GM18511 (cell line): ENCODE measurements around the gene SCUBE1.

Experiments used
- ATAC-seq: cut with Tn5 transposase; IDR thresholded peaks from one replicate; pipeline ENCODE4 v1.9.1; 2021; ENCODE audit warnings: mild to moderate bottlenecking, moderate library complexity; ENCODE audit not compliant: unreplicated experiment

The SCUBE1 gene

DNA sequence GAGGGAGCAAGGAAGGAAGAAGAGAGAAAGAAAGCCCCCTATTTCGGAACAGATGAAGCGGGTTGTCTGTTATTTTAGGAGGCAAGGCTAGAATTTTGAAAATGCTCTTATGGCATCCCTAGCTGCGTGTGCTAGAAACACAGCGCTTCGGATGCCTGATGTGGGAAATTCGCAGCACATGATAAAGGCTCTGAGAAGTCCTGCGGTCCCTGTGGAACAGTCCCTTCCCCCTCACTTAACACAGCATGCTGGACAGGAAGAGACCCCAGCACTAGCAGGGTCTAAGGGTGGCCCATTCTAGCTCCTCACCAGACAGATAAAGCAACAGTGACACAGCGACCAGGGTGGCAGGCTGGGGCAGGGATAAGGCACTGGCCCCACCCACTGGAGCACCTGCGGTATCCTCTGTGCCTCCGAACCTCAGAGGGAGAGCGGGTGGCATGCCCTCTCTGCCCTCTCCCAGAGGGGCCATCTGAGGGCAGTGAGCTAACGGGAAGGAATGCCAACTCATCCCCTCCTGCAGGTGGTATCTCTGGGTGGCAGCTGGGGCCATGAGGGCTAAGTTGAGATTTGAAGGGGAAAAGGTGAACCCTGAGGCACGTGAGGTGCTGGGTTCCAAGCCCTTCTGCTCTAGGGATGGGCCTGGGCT, 75.7 kb downstream of the SCUBE1 start:
- ATAC-seq: no peak

DNA sequence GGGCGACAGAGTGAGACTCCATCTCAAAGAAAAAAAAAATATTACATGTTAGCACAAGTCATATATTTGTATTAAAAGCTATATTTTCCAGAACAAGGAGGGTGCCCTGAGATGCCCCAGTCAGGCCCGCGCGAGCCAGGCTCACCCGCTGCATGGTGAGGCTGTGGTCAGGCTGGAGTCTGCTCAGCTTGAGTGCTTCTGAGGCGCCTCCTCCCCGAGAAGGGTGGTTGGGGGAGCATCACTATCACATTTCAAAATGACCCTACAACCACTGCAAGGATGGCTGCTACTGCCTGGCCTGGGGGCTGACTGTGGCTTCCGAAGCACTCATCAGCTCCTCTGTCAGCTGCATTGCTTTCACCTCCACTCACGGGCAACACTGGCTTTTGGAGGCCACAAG, 77.1 kb downstream of the SCUBE1 start:
- ATAC-seq: no peak

DNA sequence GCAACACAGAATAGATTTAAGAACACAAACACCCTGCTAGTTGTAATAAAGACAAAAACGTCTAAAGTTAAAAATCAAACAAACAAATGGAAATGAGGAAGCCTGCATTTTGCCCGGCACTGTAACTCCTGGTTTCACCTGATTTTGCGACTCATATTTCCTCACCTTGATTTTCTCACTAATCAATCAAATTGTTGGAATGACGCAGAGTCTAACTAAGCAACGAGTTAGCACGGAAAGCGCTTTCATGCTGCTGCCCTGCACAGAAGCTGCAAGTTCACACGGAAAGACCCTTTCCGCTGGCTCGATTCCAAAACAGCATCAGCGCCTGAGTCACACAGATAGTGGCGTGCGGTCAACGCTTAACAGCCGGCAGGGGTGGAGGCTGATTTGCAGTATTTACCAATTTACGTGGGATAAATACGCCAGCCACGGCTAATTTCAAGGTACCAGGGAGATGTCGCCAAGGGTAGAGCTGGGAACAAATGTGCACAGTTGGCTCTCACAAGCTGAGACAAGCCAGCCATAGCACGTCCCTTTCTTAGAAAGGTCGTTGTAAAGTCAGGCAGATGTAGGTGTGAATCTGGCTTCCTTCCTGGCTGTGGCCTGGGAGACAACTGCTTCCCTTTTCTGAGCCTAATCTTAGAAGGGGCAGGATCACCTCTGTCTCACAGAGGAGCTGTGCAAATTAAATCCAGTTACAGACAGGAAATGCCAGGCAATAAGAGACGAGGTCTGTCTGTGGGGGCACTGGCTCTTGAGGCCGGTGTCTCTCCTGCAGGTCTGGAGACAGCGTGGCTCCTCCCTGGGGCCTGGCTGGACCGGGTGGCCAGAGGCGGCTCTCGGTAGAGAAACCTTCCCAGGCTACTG, 79.3 kb downstream of the SCUBE1 start:
- peak; percentile 86 for ATAC-seq

DNA sequence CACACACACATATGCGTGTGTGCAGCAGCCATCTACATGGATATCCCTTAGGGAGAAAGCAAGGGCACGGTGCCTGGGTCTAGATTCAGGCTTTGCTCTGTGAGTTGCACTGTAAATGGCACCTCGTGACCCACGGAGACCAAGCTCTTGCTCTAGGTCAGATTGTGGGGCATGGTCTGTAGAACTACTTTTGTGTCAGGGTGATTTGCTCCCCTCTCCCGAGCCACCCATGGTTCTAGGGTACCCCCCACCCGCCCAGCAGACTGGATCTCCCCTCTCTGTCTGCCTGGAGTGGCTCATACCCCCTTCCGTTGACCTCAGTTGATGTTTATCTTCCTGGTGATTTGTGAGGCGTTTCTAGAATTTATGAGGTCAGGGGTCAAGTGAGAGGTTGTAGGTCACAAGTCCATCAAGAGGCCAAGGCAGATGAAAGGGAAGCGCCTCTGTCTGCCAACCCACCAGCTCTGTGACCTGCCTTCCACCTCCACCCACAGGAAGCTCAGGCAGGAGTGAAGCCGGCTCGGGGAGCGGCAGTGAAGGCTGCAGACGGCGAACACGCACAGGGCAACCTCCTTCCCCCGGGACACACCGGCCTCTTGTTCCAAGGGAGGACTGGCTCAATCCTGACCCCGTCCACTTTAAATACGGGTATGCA, 80.1 kb downstream of the SCUBE1 start:
- ATAC-seq: peak; percentile 45

DNA sequence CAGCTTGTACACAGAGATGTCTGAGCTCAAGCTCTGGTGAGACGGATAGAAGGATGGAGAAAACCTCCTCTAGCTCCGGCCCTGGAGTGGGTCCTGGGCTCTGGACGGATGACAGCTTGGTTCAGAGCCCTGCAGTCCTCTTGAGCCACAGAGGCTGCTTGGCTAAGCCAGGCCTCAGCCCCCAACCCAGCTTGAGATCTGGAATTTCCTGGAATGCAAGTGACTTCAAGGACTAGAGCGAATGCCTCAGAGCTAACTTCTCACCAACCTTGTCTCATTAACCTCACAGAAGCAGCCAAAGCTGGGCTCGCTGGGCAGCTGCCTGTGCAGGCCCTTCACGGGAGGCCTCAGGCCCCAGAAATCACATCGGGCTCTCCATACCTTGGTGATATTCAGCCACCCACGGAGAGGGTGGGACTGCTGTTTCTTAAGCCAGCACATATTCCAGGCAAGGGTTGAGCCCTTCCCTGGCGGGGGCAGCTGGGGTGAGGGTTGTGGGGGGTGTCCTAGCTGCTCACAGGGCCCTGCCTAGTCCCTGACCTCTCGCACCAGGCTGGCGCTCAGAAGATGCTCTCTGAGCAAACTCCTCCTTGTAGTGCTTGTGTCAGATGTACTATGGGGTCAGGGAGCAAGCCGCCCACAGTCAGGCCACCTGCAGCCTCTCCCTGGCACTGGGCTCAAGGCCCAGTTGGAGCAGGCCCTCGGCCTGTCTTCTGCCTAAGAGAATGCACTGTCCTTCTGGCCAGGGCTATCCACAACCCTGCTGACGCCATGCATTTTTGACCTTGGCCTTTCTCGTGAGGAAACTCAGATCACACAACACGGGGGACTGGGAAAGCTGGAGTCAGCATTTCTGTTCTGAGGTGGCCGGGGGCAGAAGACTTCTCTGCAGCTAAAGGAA, 82.6 kb downstream of the SCUBE1 start:
- ATAC-seq: no peak

DNA sequence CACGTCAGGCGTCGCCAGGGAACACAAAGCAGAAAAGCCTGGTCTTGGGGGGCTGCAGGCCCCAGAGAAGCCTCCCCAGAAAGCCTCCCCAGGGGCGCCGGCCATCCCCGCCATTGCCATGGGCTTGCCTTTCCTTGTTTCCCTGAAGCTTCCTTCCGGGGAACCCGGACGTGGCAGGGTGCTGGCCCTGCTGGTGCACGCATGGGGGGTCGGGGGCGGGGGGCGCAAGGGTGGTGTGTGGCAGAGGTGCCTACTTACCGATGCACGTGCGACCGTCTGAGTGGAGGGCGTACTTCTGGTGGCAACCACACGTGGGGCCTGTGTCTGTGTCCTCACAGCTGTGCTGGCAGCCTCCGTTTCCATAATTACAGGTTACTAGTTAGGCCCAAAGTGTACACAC, 85.2 kb downstream of the SCUBE1 start:
- no peak for ATAC-seq

DNA sequence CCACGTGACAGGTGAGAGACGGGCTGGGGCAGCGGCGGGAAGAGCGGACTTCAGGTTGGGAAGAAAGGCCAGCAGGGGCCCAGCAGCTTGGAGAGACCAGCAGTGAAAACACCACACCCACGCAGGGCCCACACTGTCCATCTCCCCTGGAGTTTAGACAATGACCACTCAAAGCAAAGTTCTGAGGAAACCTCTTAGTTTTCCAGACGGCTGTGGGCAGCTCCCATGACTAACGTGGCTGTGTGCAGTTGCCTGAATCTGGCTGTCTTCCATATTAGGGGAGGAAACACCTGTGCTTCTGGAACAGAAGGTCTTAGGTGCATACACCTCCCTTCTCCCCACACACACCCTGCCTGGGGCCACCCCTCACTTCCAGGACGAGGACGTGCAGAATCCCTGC, 85.6 kb downstream of the SCUBE1 start:
- ATAC-seq: no peak

DNA sequence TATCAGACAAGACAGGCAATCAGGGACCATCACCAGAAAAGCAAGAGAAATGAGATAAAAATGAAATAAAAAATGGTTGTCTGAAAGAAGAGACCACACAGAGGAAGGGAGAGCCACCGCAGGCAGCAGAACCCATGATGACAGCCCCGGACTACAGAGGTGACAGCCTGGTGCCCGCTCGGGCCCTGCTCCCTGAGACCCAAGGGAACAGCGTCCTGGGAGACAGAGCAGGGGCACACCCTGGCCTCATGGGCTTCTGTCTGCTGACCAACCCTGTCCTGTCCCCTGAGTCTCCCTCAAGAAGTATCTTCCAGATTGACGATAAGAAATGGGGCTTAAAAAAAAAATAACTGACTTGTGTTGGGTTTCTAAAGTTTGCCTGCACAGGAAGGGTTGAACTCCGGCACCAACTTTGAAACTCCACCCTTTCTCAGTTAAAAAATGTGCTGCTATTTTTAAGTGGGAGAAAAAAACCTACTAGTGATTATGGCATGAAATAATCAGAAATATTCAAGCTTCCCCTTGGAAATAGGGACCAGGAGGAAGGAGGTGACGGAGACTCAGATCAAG, 86.1 kb downstream of the SCUBE1 start:
- ATAC-seq: no peak

DNA sequence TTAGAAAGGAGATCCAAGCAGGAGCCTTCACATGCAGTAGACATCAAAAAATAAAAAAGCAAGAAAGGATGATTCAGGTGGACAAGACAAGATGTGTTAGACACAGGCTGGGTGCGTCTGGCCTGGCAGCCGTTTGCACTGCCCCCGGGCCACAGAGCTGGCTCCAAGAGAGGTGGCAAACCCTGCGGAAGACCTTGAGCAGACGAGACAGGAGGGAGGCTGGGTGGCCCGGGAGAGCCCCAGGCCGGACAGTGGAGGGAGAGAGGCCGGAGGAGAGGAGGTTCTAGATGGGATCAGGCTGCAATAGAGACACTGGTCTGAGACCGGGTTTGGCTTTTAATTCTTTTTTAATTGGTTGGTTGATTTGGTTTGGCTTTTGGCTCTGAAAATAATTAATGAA, 86.6 kb downstream of the SCUBE1 start:
- ATAC-seq: no peak

DNA sequence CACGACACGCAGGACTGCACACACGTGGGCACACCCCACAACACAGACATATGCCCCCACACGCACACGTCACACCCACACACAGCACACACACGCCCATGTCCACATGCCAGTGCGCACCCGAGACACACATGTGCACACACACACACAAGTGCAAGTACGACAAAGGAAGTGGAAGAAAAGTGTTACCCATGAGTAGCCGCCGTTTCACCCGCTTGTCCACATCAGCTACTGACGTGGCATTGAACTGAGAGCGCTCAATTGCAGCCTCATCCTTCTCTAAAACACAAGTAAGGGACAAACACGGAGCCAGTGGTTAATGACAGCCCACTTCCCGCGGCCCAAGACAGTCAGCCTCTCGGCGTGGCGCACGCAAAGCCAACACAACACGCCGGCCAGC, 87.9 kb downstream of the SCUBE1 start:
- no peak for ATAC-seq

DNA sequence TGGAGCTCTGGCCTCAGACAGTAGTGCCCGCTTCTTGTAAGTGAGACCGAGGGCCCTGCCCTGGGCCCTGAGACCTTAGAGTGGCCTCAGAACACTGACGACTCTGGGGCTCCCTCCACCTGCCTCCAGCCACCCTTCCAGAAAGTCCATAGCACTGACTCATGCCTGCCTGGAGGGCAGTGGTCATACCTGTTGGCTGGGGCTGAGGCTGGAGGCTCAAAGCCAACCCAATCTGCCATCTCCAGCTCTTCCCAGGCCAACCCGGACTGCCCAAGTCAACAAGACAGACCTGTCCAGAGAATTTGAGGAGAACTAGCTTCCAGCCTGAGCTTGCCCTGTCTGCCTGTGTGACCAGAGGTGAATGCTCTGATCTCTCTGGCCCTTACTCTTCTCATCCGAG, 89.3 kb downstream of the SCUBE1 start:
- ATAC-seq: no peak

DNA sequence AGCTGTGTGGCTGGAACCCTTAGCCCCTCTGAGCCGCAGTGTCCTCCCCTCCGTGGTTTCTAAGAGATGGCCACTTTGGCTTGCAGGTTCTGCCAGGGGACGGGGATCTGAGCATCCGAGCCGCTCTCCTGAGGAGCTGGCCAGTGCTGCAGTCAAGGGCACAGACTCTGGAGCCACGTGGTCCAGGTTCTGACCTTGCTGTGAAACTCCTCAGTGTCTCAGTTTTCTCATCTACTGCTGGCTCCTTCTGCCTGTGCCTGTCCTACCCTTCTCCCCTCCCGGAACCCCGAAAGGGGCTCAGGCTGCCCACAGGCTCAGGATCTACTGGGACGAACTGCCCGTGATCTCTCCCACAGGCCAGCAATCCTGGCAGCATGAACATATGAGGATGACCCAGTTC, 90.9 kb downstream of the SCUBE1 start:
- no peak for ATAC-seq

DNA sequence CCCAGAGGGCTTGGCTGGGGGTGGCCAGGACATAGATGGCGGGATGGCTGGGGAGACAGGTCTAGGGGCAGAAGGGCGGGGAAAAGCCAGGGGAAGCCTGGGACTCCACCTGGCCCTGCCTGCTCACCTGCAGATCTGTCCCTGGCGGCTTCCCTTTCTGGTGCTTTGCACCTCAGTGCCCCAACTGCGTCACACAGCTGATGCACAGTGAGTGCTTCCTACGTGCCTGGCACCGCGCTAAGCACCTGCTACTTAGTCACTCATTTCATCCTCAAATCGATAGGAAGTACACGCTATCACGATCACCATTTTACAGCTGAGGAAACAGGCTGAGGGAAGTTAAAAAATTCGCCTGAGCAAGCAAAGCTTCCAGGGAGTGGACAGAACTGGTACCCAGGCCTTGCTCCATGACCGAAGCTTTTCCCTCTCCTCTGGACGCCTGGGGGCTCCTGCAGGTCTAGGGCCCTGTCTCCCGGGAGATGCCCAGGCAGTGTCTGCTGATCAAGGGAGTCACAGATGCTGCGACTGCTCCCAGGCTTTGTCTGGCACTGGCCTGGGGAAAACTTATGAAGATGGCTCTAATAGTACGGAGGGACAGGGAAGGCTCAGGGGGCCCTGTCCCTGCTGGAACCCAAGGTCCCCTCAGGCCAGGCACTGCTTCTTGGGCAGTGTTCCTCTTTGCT, 93.2 kb downstream of the SCUBE1 start:
- no peak for ATAC-seq

DNA sequence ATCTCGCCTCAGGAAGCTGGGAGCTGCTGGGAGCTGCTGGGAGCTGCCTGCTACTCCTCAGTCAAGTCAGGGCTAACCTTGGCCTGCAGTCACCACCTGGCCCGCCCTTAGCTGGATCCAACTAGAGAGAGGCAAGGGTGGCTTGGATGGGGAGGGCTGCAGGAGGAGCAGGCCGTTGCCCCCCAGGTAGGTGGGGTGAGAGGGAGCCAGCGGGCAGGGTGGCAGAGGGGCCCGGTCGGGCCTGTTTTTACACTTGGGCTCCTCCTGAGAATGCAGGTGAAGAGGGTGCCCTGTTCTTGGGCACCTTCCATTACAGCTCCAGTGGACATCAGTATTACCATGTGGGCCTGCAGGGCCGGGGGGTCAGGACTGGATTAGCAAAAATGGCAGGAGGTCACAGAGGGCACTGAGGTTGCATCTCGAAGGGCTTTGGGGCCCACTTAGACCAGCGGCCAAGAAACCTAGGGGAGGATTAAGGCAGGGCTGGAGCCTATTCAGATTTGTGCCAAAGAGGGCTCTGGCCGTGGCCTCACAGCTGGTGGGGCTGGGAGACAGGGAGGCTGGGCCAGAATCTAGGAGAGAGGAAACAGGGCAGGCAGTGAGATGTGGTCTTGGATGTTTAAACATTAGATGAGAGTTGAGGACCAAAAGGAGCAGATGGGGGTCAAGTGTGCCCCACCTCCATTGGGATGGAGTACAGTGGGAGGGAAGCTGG, 95.5 kb downstream of the SCUBE1 start:
- ATAC-seq: no peak

DNA sequence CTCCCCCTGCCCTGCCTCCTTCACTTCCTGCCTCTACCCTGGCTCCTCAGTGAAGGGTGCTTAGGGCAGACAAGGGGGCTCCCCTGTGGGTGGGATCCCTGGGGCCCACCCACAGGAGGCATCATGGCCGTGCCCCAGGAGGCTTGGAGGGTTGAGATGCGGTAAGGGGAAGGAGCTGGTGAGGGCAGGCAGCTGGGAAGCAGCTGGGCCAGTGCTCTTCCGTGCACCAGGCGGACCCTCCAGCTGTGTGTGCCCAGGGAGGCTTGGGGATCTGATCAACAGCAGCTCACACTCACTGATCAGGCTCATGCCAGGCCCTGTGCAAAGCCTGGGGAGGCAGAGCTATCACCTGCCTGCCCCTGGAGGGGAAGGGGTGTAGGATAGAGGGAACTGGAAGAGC, 97.0 kb downstream of the SCUBE1 start:
- no peak for ATAC-seq

DNA sequence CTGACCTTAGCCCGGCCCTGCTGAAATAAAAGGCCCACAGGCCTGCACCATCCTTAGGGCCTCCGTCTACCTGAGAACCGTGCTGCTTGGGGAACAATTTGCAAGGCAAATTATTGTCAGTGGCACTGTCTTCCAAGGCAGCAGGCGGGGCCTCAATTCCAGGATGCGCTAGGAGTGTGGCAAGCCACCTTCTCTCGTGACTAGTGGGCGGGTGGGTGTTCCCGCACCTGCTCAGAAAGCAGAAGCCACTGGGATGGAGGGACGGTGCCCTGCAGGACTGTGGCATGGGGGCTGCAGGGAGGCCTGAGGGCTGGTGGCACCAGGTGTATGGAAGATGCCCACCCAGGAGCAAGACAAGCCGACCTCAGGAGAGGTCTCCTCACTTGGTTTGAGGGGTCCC, 97.5 kb downstream of the SCUBE1 start:
- no peak for ATAC-seq

DNA sequence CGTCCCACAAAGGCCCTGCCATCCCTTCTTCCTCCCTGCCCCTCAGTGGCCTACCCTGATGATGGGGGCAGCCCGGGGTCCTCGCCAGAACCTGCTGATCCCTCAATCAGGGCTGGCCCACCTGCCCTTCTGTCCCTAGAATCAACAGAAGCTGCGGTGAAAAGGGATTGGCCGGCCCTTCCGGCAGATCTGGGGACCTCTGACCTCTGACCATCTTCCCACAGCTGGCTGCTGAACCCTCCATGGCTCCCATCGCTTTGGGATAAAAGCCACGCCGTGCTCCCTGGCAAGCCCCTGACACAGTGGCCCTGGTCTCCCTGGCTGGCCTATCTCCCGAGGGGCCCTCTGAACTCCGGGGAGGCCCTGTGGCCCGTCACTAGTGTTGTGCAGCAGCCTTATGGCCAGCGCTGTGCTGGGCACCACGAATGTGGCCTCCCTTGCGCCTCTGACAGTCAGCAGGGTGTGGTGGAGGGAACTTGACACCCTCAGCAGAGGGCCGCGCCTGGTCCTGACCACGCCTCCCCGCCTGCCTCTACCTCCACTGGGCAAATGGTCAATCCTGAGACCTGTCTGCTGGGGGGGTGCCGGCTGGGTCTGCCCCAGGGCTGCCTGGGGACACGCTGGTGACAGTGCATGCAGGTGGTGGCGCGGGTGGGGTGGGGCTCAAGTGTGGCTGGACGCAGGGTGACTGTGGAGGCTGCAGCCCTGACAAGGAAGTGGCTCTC, 98.2 kb downstream of the SCUBE1 start:
- ATAC-seq: no peak

DNA sequence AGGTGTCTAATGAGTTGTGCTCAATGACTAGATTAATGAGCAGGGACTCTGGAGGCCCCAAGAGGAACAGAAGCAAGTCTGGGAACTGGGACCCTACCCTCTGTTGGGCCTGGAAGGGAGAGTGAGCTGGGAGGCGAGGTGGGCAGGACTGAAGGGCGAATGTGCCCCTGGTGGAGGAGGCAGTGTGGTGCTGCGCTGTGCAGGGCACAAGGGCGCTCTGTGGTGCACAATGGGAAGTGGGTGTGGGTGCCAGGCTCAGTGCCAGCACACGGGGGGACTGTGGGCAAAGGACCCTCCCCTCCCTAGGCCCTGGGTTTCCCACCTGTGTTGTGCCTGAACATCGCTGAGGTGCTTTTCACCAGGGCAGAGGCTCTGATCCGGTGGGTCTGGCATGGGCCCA, 98.8 kb downstream of the SCUBE1 start:
- ATAC-seq: no peak

DNA sequence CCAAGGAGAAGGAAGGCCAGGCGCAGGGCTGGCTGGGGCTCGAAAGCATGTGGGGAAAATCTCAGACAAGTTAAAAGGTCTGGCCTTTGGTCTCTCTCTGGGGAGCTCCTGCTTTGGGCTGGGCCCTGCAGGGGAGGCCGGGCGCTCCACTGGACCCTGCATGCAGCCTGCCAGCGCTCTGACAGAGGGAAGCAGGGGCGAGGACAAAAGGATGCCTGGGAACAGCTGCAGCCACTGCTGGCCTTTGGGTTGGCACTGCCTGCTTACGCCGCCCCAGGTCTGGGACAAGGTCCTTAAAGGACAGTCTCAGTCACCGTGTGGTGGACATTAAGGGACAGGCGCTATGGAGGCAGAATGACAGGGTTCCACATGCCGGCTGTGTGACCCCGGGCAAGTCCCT, 99.8 kb downstream of the SCUBE1 start:
- ATAC-seq: no peak
